Hepatocyte (in vitro differentiated cells): ENCODE measurements around the gene MAGOHB.

Experiments used
- EZH2 ChIP-seq: fragments of 200-600 bp; sonication (generic); IDR thresholded peaks from 2 replicates; pipeline ENCODE4 v1.6.1; 2016; ENCODE audit warnings: antibody characterized with exemption, mild to moderate bottlenecking, borderline replicate concordance
- EZH2phosphoT487 ChIP-seq: fragments of 200-600 bp; sonication (generic); IDR thresholded peaks from one replicate; pipeline ENCODE4 v1.6.1; 2018; ENCODE audit warnings: antibody characterized with exemption, mild to moderate bottlenecking, low read depth, moderate library complexity; ENCODE audit not compliant: unreplicated experiment, severe bottlenecking
- TF ChIP-seq, protein P1 (sequence below): fragments of 200-600 bp; sonication (generic); IDR thresholded peaks from 2 replicates; pipeline ENCODE4 v1.5.1; 2016; ENCODE audit warnings: antibody characterized with exemption, mild to moderate bottlenecking; ENCODE audit not compliant: poor library complexity

- TF ChIP-seq, protein P1, sequence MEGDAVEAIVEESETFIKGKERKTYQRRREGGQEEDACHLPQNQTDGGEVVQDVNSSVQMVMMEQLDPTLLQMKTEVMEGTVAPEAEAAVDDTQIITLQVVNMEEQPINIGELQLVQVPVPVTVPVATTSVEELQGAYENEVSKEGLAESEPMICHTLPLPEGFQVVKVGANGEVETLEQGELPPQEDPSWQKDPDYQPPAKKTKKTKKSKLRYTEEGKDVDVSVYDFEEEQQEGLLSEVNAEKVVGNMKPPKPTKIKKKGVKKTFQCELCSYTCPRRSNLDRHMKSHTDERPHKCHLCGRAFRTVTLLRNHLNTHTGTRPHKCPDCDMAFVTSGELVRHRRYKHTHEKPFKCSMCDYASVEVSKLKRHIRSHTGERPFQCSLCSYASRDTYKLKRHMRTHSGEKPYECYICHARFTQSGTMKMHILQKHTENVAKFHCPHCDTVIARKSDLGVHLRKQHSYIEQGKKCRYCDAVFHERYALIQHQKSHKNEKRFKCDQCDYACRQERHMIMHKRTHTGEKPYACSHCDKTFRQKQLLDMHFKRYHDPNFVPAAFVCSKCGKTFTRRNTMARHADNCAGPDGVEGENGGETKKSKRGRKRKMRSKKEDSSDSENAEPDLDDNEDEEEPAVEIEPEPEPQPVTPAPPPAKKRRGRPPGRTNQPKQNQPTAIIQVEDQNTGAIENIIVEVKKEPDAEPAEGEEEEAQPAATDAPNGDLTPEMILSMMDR: no peak
- TF ChIP-seq EZH2 (no peak), EZH2phosphoT487 (no peak)
Observed at GRCh38 chr12:10613349-10614055, at the start of gene MAGOHB.
